Midbrain (tissue), 1 donor: Measurements from ENCODE around the gene ARHGEF11.

Experiments
- DNase-seq: peaks from one replicate; lab custom pipeline; 2025; lab: John Stamatoyannopoulos, UW

Gene ARHGEF11

DNA sequence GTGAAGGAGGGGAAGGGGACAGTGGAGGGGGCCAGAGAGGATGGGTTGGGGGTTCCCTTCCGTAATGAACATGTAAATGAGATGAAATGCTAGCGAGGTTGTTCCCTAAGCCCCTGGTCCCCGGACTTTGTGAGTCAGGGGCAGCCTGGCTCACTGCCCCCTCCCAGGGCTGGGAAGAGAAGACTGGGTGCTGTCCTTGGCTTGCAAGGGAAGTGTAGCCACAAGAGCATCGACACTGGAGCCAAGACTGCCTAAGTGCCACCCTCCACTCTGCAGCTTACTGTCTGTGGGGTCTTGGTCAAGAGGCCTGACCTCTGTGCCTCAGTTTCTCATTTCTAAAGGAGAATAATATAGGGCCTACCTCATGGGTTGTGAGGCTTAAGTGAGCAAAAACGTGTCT, 151.5 kb downstream of the ARHGEF11 start:
- DNase-seq, result no peak

DNA sequence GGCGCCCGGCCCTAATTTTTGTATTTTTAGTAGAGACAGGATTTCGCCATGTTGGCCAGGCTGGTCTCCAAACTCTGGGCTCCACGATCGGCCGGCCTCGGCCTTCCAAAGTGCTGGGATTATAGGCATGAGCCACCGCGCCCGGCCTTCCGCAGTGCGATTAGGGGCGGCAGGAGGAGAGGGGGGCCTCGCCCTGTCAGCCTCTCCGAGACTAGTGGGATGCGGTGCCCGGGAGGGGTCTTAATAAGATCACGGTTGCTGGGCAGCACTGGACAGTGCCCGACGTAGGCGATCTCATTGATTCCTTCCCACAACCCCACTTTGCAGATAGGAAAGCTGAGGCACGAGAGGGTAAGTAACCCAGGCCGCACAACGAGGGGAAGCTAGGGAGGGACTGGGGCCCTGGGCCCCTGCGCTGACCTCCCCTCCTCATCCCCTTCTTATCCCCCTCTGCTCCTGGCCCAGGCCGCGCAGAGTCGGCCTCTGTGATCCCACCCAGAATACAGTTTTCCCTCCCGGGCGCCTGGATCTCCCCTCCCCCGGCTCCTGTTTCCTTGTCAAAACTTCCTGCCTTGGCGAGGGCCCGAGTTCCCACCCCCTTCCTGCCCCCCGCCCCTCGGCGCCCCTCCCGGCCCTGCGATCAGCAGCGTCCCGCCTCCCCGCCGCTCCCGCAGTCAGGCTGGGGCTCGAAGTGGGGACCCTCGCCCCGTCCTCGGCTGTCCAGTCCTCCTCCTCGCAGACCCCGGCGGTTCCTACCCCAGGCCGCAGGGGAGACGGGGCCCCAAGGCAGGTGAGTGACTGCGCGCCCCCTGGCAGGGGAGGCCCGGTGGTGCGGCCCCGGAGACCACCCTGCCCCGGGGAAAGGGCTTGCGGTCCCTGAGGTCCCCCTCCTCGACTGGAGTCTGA, 152.2 kb downstream of the ARHGEF11 start, which contains the start of gene PEAR1:
Gene PEAR1 (plus strand): TSS at position 671 of the 906 bp plus-strand sequence. CDS start 10,209 bp downstream, outside the sequence.
- DNase-seq, result no peak

DNA sequence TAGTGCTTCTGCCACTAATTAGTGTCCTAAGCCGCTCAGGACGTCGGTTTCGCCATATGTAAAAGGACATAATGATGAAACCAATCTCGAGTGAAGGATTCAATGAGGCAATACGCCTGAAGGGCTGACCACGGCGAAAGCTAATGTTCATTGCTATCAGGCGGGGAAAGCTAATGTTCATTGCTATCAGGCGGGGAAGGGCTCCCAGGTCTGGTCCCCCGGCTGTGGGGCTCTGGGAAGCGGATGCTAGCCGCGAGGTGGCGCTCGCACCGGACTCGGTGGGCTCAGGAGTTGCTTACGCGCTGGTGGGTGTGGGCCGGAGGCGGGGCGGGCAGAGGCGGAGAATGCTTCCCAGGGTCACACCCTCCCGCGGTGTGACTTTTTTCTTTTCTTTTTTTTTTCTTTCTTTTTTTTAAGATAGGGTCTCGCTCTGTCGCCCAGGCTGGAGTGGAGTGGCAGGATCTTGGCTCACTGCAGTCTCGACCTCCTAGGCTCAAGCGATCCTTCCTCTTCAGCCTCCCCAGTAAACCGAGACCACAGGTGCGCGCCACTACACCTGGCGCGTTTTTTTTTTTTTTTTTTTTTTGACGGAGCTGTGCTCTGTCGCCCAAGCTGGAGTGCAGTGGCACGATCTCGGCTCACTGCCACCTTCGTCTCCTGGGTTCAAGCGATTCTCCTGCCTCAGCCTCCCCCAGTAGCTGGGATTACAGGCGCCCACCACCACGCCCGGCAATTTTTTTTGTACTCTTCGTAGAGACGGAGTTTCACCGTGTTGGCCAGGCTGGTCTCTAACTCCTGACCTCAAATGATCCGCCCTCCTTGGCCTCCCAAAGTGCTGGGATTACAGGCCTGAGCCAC, 153.1 kb downstream of the ARHGEF11 start:
- DNase-seq, result peak; percentile 76

DNA sequence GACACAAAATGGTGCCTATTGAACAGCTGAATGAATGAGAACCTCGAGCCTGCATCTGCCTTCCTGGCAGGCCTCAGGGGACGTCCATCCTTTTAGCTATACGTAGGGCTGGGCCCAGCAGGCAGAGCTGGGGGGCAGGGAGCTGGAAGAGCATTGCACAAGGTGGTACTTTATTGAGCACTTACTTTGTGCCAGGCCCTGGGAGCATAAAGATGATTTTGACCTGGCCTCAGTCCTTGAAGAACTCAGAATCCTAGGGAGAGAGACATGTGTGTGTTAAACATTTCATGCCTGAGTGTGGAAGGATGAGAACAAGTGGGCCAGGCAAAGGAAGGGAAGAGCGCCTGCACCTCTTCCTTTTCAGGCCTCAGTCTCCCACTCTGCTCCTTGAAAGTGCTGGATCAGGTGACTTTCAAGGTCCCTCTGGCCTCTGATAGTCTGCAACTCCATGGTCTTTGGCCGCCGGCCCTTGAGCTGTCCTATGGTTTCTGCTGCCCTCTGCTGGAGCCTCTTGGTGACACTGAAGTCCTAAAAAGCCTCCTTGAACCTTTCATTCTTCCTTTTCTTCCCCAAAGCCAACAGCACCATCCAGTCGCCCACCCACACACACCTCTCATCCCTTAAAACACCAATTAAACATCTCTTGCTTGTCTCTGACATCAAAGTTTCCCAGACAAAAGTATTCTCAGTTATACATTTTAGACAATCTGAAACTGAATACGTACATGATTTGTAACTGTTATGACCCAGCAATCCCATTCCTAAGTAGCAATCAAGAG, 155.6 kb downstream of the ARHGEF11 start:
- DNase-seq, result peak; percentile 83

DNA sequence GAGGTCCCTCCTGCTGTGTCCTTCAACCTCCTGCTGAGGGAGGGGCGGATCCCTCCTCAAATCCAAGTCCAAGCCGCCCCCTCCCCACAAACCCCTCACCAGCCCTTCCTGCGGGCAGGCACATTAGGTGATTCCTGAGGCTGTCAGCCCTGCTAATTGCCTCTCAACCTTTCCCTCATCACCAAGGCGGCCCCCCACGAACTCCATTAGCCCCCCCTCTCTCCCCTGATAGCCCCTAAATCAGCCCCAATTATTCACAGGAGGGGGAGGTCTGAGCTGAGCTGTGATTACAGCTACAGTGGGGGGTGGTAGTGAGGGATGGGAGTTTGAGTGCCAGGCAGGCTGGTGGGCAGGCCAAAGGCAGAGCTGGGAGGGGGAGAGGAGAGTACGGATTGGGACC, 157.8 kb downstream of the ARHGEF11 start:
- no peak for DNase-seq

DNA sequence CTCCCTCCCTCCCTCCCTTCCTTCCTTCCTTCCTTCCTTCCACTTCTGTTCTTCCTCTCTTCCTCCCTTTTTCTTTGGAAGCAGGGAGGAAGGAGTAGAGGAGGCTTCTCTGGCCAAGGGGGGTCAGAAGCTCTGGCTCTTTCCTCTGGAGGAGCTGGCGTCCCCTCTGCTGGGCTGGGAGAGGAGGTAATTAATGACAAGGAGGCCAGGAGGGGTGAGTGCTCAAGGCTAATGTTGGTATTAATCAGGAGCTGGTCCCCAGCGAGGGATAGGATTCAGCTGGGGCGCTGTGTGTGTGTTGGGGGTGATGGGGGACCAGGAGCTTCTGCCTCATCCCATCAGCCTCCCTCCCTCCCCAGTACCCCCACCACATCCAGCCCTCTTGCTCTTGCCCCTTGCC, 158.2 kb downstream of the ARHGEF11 start:
- no peak for DNase-seq

DNA sequence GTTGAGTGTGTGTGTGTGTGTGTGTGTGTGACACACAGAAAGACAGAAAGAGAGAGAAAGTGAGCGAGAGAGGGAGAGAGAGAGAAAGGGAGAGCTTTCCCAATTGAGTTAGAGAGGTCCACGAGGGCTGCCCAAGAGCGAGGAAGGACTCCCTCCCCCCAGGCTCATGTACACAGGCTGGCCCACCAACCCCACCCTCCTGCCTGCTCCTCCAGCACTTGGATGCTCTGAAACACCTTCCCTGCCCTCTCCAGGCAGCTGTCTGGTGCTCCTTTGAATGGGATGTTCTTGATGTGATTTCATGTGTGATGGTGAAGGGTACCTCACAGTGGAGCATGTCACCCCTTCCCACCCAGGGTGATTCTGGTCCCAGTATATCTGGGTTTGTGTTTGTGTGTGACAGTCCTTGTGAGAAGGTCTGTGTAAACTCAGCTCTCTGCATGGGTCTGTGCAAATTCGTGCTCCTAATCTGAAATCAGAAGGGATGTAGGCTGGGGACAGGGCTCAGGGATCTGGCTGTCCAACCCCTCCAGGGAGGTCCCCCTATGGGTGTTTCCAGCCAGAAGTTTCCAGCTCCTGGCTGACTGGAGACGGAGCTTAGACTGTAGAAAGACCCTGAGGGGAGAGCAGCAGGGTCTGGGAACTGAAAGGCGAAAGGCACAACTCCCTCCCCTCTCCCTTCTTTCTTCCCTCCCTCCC, 158.8 kb downstream of the ARHGEF11 start:
- no peak for DNase-seq

DNA sequence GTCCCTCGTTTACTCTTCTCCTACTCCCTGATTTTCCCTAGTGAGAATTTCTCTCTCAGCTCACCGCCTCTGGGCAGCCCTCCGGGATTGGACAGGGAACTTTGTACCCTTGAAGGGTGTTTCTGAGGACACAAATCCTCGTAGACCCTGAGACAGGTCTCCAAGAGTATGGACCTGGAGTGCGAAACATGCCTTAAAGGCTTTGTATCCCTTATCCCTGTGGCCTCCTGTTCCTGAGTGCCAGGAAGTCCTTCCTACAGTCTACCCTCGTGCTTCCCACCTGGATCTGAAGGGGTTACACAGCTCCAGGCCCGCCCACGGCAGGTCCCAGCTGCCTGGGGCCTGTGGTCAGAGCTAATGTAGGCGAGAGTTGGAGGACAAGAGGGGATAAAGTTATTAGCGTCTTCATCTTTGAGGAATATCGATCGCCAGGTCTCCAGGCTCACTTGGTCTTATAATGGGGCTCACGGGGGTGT, 159.6 kb downstream of the ARHGEF11 start:
- DNase-seq, result no peak

DNA sequence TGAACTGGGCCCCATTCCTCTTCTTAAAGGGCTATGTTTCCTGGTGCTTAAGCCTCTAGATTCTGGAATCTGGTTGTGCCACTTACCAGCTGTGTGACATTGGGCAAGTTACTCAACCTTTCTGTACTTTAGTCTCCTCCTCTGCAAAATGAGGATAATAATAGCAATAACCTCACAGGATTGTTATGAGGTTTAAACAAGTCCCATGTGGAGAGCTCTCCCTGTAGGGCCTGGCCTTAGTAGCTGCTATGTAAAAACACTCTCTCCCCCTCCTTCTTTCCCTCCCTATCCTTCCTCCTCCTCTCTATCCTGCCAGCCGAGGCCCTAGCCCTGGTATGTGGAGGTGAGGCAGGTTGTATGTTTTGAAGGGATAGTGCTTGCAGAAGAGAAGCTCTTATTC, 160.2 kb downstream of the ARHGEF11 start:
- no peak for DNase-seq
